G401 (cell line): ENCODE data around the gene GAS2. TPM values are rescaled to one million over a fixed set of nuclear protein-coding genes. Genes with fewer than 3 reads are reported as not detected.
"Not testable (repeated sequence)": the region's sequence is repeated elsewhere in the genome, so short reads cannot be mapped to it uniquely, and the experiment has no call there.

Source experiments
- DNase-seq: peaks from one replicate; pipeline ENCODE4 v3.0.0-alpha.2; 2015; ENCODE audit warnings: low spot score
- in situ Hi-C: cut with HindIII; loops from 2 replicates; pipeline ENCODE4 v1.10.0; 2016; ENCODE audit warnings: low sequenced_read_pairs, mixed read lengths
- total RNA-seq: library from RNA; depleted of rRNA; stranded (reverse); fragments of >200 nt; shearing (Covaris generic); gene quantifications from 2 replicates; pipeline ENCODE4 v1.2.3, GENCODE V29; 2014; rRNA removed

GAS2 gene
- not detected in 2 replicates for total RNA-seq

GRCh38 chr11:22666325-22666687, at the start of gene GAS2:
Gene GAS2, plus strand, starts transcription at chr11:22666611. Its CDS starts 8,259 bp downstream, at chr11:22674870.
- DNase-seq = no peak
- in situ Hi-C loops = no loop called here

GRCh38 chr11:22617868-22618267, 48.5 kb upstream of the GAS2 start:
- DNase-seq = no peak
- in situ Hi-C loops = no loop called here

- in situ Hi-C loops = no loop called here
These were observed 41.5 kb upstream of the GAS2 start for GRCh38 chr11:22624742-22625447.

GRCh38 chr11:22625448-22626287, 40.7 kb upstream of the GAS2 start, which contains the start of gene FANCF:
Gene FANCF, minus strand, starts transcription at chr11:22625823. Its CDS starts 13 bp downstream, at chr11:22625810.
- DNase-seq = peak; percentile 96
- in situ Hi-C loops = no loop called here

More at GRCh38 chr11:22624742-22625447, 41.5 kb upstream of the GAS2 start:
- DNase-seq = peak; percentile 80

- in situ Hi-C loops = no loop called here
- DNase-seq = peak; percentile 1
These were observed 39.7 kb upstream of the GAS2 start for GRCh38 chr11:22626573-22627239.

GRCh38 chr11:22627421-22627820, 39.0 kb upstream of the GAS2 start:
- in situ Hi-C loops = no loop called here
- no peak for DNase-seq

GRCh38 chr11:22633354-22633902, 33.0 kb upstream of the GAS2 start:
- in situ Hi-C loops = no loop called here
- DNase-seq = no peak

- in situ Hi-C loops = no loop called here
- DNase-seq = no peak
These were observed 31.3 kb upstream of the GAS2 start for GRCh38 chr11:22634897-22635629.

- in situ Hi-C loops = no loop called here
- DNase-seq = no peak
These were observed 30.7 kb upstream of the GAS2 start for GRCh38 chr11:22635689-22636088.

GRCh38 chr11:22640862-22641261, 25.5 kb upstream of the GAS2 start:
- in situ Hi-C loops = no loop called here
- DNase-seq = no peak

GRCh38 chr11:22641559-22641958, 24.9 kb upstream of the GAS2 start:
- in situ Hi-C loops = no loop called here
- no peak for DNase-seq

- DNase-seq, in situ Hi-C loops: not testable (repeated sequence)
These were observed 14.1 kb upstream of the GAS2 start for GRCh38 chr11:22652346-22652745.

- in situ Hi-C loops = no loop called here
These were observed 10.3 kb upstream of the GAS2 start for GRCh38 chr11:22656130-22656529.

GRCh38 chr11:22657101-22657694, 9.2 kb upstream of the GAS2 start:
- no peak for DNase-seq
- in situ Hi-C loops = no loop called here

More at GRCh38 chr11:22656130-22656529, 10.3 kb upstream of the GAS2 start:
- no peak for DNase-seq

- in situ Hi-C loops = no loop called here
- no peak for DNase-seq
These were observed 6.6 kb upstream of the GAS2 start for GRCh38 chr11:22659783-22660182.

- in situ Hi-C loops = no loop called here
- no peak for DNase-seq
These were observed 453 bp downstream of the GAS2 start for GRCh38 chr11:22666688-22667439.

- no peak for DNase-seq
- in situ Hi-C loops = no loop called here
These were observed 1.8 kb downstream of the GAS2 start for GRCh38 chr11:22668005-22668796.
